ENCODE measurements around the gene CACNA1C.

The CACNA1C gene

DNA sequence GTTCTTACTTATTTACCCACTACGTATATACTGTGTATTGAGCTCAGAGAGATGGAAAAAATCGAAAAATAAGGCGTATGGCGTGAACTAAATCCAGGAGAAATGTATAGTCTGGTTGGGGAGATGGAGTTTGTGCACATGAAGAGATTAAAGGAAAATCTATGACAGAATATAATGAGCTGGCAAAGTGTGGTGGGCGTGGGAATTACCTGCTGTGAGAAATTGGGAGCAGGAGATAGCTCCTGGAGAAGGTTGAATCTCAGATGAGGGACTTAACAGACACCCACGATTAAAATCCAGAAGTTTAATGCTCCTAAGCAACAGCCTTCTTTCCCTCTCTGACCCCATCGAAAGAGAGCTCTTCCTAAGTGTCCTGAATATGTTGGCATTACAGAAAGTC, 517.8 kb downstream of the CACNA1C start:
- H3K36me3 ChIP-seq (ENCODE audit: insufficient read depth): no peaks in the 10 kb centered on the region
- H2AFZ ChIP-seq (ENCODE audit: low read depth): no peak overlapping the region
- no peaks in the 10 kb centered on the region for H3K4me1 ChIP-seq (ENCODE audit: low read depth, poor library complexity, severe bottlenecking)
- no peaks in the 10 kb centered on the region for H3K27me3 ChIP-seq (ENCODE audit: insufficient read depth, low read depth)
- H3K9ac ChIP-seq: no peak overlapping the region
- no peak overlapping the region for H3K4me2 ChIP-seq
- H3K79me2 ChIP-seq (ENCODE audit: insufficient read depth, low read depth): no peaks in the 10 kb centered on the region
- TF ChIP-seq CTCF (conservative IDR thresholded peaks at IDR 0.05; ENCODE audit: low read depth, low read length): no peak
- no peaks in the 10 kb centered on the region for H4K20me1 ChIP-seq (ENCODE audit: insufficient read depth)
- no peak overlapping the region for H3K4me3 ChIP-seq (IDR thresholded peaks at IDR 0.05; ENCODE audit: insufficient read depth, low read depth, low read length)
- H3K27ac ChIP-seq: no peak overlapping the region

GRCh38 chr12:2574355-2574935, 521.7 kb downstream of the CACNA1C start:
- Histone ChIP-seq H3K36me3 (ENCODE audit: insufficient read depth) (no peaks in the 10 kb centered on the region), H3K4me1 (ENCODE audit: low read depth, poor library complexity, severe bottlenecking) (no peaks in the 10 kb centered on the region), H3K27ac (no peak overlapping the region), H3K79me2 (ENCODE audit: insufficient read depth, low read depth) (no peaks in the 10 kb centered on the region), H3K9ac (no peak overlapping the region), H3K4me3 (IDR thresholded peaks at IDR 0.05; ENCODE audit: insufficient read depth, low read depth, low read length) (no peak overlapping the region), H2AFZ (ENCODE audit: low read depth) (no peak overlapping the region), H3K27me3 (ENCODE audit: insufficient read depth, low read depth) (no peaks in the 10 kb centered on the region), H4K20me1 (ENCODE audit: insufficient read depth) (no peaks in the 10 kb centered on the region), H3K4me2 (no peak overlapping the region)
- no peak for TF ChIP-seq CTCF (conservative IDR thresholded peaks at IDR 0.05; ENCODE audit: low read depth, low read length)

GRCh38 chr12:2575245-2575644, 522.5 kb downstream of the CACNA1C start:
- H3K27ac ChIP-seq: no peak overlapping the region
- H3K9ac ChIP-seq: no peak overlapping the region
- no peaks in the 10 kb centered on the region for H3K27me3 ChIP-seq (ENCODE audit: insufficient read depth, low read depth)
- H3K79me2 ChIP-seq (ENCODE audit: insufficient read depth, low read depth): no peaks in the 10 kb centered on the region
- H3K36me3 ChIP-seq (ENCODE audit: insufficient read depth): no peaks in the 10 kb centered on the region
- no peaks in the 10 kb centered on the region for H3K4me1 ChIP-seq (ENCODE audit: low read depth, poor library complexity, severe bottlenecking)
- H3K4me3 ChIP-seq (IDR thresholded peaks at IDR 0.05; ENCODE audit: insufficient read depth, low read depth, low read length): no peak overlapping the region
- H2AFZ ChIP-seq (ENCODE audit: low read depth): no peak overlapping the region
- H3K4me2 ChIP-seq: no peak overlapping the region
- no peak for TF ChIP-seq CTCF (conservative IDR thresholded peaks at IDR 0.05; ENCODE audit: low read depth, low read length)
- no peaks in the 10 kb centered on the region for H4K20me1 ChIP-seq (ENCODE audit: insufficient read depth)

- H3K36me3 ChIP-seq (ENCODE audit: insufficient read depth): no peaks in the 10 kb centered on the region
- no peak overlapping the region for H2AFZ ChIP-seq (ENCODE audit: low read depth)
- no peak for TF ChIP-seq CTCF (conservative IDR thresholded peaks at IDR 0.05; ENCODE audit: low read depth, low read length)
- H3K9ac ChIP-seq: no peak overlapping the region
- no peak overlapping the region for H3K4me3 ChIP-seq (IDR thresholded peaks at IDR 0.05; ENCODE audit: insufficient read depth, low read depth, low read length)
- H3K4me1 ChIP-seq (ENCODE audit: low read depth, poor library complexity, severe bottlenecking): peaks cover 1% of the 10 kb centered on the region
- H4K20me1 ChIP-seq (ENCODE audit: insufficient read depth): no peaks in the 10 kb centered on the region
- no peaks in the 10 kb centered on the region; the same call in 1 of the 2 replicates for H3K27me3 ChIP-seq (ENCODE audit: insufficient read depth, low read depth)
- H3K27ac ChIP-seq: no peak overlapping the region
- no peak overlapping the region for H3K4me2 ChIP-seq
- no peaks in the 10 kb centered on the region for H3K79me2 ChIP-seq (ENCODE audit: insufficient read depth, low read depth)
Observed at GRCh38 chr12:2578211-2578610, 525.4 kb downstream of the CACNA1C start.
